Epithelial cell of proximal tubule (primary cell): Measurements from ENCODE around the gene TNIP3. TPM values are rescaled to one million over a fixed set of nuclear protein-coding genes. Genes with fewer than 3 reads are reported as not detected.
"Not testable (repeated sequence)": the region's sequence is repeated elsewhere in the genome, so short reads cannot be mapped to it uniquely, and the experiment has no call there.

Experiments used
- DNase-seq: peaks from one replicate; pipeline ENCODE4 v3.0.0-alpha.2; 2011; ENCODE audit warnings: low read depth
- H3K4me3 ChIP-seq: 2 replicates; pipeline ENCODE4 v1.5.1; 2011; ENCODE audit warnings: low read depth, mild to moderate bottlenecking, low read length
- total RNA-seq: library from RNA; depleted of rRNA; stranded (reverse); fragments of >200 nt; gene quantifications from 2 replicates; pipeline ENCODE4 v1.2.3, GENCODE V29; 2015
- TF ChIP-seq, protein P1 (sequence below): conservative IDR thresholded peaks from 2 replicates; pipeline ENCODE4 v1.5.1; 2012; ENCODE audit warnings: low read depth, mild to moderate bottlenecking, low read length

The TNIP3 gene
- total RNA-seq, 1 donor from 2014 or later: 0.46 TPM

DNA sequence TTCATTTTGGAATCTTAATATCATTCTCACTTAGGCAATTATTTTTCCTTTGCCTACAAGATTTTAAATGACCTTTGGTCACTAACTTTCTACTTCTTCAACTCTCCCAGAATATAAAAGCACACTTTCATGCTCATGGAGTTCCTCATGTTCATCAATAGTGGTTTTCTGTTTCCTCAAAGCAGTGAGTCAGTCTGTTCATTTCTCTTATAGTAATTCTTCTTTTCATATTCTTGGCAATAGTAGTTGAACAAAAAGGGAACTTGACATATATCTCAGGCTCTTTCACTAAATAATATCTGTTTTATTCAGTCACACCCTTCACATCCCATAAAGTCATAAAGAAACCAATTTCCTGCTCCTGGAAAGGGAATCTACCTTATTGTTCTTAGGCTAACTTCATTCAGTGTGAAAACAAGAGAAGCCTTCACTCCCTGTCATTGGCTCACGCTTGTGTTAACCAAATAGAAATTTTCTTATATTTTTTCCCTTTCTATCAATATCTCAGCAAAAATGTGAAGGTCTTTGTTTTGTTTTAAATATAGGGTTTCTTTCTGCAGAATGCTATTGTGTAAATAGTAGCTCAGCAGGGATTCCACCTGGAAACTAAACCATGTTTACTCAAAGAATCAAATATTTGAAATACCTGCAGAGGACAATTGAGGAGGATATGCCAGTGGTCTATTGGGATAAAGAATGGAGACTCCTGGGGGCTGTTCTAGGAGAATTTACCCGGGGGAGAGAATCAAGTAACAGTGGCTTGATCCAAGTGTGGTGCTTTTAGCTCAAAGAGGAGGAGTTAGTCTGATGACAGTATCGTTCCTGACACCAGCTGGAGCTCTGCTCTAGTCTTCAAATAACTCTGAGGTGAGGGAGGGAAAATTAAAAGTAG is 13.4 kb upstream of the TNIP3 start:
- TF ChIP-seq, protein P1, sequence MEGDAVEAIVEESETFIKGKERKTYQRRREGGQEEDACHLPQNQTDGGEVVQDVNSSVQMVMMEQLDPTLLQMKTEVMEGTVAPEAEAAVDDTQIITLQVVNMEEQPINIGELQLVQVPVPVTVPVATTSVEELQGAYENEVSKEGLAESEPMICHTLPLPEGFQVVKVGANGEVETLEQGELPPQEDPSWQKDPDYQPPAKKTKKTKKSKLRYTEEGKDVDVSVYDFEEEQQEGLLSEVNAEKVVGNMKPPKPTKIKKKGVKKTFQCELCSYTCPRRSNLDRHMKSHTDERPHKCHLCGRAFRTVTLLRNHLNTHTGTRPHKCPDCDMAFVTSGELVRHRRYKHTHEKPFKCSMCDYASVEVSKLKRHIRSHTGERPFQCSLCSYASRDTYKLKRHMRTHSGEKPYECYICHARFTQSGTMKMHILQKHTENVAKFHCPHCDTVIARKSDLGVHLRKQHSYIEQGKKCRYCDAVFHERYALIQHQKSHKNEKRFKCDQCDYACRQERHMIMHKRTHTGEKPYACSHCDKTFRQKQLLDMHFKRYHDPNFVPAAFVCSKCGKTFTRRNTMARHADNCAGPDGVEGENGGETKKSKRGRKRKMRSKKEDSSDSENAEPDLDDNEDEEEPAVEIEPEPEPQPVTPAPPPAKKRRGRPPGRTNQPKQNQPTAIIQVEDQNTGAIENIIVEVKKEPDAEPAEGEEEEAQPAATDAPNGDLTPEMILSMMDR: no peak

GRCh38 chr4:121176082-121176934 is 12.2 kb upstream of the TNIP3 start:
- H3K4me3 ChIP-seq: no peak overlapping the region
- TF ChIP-seq, protein P1: no peak
- DNase-seq: no peak

More for the DNA sequence above, 13.4 kb upstream of the TNIP3 start:
- no peak for DNase-seq
- H3K4me3 ChIP-seq: no peak overlapping the region

DNA sequence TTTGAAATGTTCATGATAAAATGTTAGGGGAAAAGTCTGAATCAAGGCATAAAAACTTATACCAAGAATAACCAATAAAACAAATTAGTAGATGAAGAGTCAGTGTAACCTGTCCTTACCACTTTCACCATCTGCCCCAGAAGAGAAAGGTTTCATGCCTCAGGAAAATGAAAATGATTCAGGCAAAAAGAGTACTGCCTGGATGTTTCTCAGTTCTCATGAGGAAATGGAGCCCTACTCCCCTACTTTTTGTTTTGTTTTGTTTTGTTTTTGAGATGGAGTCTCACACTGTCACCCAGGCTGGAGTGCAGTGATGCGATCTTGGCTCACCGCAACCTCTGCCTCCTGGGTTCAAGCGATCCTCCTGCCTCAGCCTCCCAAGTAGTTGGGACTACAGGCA is 7.4 kb upstream of the TNIP3 start:
- H3K4me3 ChIP-seq, DNase-seq: not testable (repeated sequence)

- DNase-seq: no peak
- TF ChIP-seq, protein P1: no peak
- H3K4me3 ChIP-seq: no peak overlapping the region
Observed at GRCh38 chr4:121168446-121169281, 4.5 kb upstream of the TNIP3 start.

GRCh38 chr4:121166976-121167375 is 2.9 kb upstream of the TNIP3 start:
- DNase-seq: no peak
- H3K4me3 ChIP-seq: no peak overlapping the region
- TF ChIP-seq, protein P1: no peak

DNA sequence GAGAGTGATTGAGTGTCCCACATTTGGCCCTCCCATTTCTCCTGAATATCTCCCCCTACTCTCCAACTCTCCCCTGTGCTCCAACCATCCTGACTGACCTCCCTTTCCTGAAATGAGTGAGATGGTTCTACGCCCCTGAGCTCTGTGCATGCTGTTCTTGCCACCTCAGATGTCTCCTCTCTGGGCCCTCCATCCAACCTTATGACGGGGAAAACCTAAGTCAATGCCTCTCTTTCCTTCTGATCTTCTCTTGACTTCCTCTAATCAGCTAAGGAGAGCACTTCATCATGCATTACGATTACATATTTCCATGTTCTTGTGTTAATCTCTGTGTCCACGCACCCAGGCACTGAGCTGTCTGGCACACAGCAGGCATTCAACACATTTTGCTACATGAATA is 1.1 kb upstream of the TNIP3 start:
- DNase-seq: no peak
- no peak overlapping the region for H3K4me3 ChIP-seq
- TF ChIP-seq, protein P1: no peak
